Colon (tissue), 2 donors: ENCODE measurements around the gene UTS2B.

Experiments
- FAIRE-seq: peaks from 2 replicates; lab custom pipeline; 2012; peaks lifted over from hg19 to GRCh38; lab: Jason Lieb, UNC
- donor health status: control.
- donor health status: control.

UTS2B gene

DNA sequence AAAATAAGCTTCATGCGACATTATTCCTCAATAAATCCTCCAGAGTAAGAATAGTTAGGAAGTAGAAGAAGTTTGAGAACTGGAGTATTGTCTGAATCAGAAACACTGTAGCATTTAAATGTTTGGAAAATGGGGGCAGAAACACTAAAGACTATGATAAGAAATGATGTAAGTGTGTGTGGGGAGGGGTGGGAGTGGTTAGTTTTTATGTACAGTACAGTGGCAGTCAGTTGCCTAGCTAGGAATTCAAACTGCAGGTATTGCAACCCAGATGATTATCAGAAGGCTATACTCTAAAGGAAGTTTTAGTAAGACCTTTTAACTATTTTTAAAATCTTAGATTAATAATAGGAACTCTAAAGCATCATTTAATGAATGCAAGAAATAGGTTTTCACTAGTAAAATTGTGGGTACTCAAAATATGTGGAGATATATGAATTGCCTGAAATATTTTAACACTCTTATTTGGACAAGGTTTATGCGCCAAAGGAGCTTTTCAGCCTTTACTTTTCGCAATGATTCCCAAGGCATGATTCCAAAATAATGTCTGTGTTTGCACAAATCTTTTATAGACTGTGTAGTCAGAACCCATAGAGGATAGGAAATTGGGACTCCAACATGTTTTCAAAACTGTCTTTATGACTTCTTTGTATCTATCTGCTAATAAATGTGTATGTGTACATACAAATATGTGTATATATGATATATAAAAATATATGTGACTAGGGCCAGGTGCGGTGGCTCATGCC lies 9.1 kb downstream of the UTS2B start:
- FAIRE-seq: no peak

- no peak for FAIRE-seq
Observed at GRCh38 chr3:191320316-191320715, 10.0 kb downstream of the UTS2B start.

- FAIRE-seq: no peak
Observed at GRCh38 chr3:191316876-191317603, 13.3 kb downstream of the UTS2B start.

DNA sequence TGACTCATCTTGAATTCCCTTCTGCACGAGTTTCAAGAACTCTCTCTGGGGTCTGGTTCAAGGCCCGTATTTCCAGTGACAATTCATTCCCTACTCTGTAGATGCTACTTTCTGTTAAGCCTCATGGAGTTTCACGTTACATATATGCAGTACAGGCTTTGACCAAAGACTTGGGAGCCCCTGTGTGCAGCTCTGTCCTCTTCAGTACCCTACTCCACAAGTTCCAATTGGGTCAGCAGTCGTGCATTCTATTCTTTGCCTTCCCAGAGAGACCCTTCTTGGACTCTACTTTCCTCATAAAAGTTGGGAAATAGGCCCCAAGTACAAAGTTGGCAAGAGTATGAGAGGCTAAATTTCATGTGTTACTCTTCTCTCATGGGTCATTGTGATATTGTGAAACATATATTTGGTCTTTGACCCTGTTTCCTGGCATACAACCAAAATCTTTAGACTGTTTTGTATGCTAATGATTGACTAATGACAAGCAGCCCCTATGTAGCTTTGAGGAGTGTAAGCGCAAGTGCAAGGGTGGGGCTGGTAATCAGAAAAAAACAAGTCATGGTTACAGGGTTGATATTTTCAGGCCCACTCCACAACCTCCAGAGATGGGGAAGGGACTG lies 16.1 kb downstream of the UTS2B start:
- no peak for FAIRE-seq

DNA sequence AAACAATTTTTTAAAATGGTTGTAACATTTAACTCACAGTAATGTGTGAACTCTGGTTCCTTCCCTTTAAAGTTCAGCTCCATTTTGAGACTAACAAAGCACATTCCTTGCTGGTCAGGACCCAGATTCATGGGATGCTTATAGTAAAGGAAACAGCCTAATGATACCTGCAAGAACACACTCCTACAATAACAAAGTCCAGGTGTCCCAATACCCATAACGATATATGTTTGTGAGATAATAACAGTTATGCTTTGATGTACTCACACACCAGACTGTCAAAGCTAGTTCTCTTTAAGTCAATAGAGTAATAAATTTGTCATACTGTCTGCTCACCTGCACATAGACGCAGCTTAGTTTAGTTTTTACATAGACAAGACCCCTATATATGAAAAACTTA lies 17.0 kb downstream of the UTS2B start:
- FAIRE-seq: no peak

- no peak for FAIRE-seq
Observed at GRCh38 chr3:191307341-191307740, 23.0 kb downstream of the UTS2B start.

DNA sequence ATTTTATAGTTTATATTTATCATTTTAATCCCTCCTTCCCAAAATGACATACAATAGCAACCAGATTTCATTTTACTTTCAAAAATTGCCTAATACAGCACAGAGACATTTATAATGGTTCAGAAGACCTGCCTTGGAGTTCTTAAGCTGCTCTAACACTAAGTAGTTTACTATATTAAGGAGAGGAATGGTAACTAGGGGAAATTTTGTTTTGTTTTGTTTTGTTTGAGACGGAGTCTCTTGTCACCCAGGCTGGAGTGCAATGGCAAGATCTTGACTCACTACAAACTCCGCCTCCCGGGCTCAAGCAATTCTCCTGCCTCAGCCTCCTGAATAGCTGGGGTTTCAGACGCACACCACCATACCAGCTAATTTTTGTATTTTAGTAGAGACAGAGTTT lies 23.9 kb downstream of the UTS2B start:
- no peak for FAIRE-seq

GRCh38 chr3:191303596-191303995 lies 26.7 kb downstream of the UTS2B start:
- FAIRE-seq: no peak

GRCh38 chr3:191302451-191302850 lies 27.9 kb downstream of the UTS2B start:
- FAIRE-seq: no peak

DNA sequence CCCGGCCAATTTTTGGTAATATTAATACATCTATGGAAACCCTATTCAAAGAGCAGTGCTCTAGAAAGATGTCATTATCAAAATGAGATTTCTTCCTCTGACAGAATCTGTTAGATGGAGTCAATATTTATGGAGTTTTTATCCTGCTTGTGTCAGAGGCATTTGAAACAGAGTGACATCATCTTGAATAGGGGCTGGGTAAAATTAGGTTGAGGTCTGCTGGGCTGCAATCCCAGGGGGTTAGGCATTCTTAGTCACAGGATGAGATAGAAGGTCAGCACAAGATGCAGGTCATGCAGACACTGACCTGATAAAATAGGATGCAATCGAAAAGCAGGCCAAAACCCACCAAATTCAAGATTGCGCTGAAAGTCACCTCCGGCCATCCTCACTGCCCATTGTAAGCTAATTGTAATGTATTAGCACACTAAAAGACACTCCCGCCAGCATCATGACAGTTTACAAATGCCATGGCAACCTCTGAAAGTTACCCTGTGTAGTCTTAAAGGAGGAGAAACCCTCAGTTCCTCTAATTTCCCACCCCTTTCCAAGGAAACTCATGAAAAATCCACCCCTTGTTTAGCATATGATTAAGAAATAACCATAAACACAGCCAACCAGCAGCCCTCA lies 28.4 kb downstream of the UTS2B start:
- FAIRE-seq: no peak

DNA sequence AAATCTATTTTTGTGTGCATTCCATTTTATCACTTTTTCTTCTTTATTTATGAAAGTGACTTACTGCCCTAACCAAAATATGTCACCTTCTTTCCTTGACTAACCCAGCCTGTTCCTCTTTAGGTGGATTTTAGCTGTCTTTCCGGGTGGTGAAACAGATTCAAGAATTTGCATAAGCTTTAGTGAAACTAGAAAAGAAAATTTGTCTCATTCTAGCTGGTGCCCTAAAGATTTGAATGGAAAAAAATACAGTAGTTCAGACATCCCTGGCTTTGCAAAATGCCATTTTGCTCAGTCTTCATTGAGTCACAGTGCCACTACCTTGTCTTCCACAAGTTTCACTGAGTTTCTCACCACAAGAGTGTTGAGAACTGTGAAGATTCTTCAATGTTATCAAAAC lies 29.3 kb downstream of the UTS2B start:
- no peak for FAIRE-seq

GRCh38 chr3:191300422-191300821 lies 29.9 kb downstream of the UTS2B start:
- FAIRE-seq: no peak

- FAIRE-seq: no peak
Observed at GRCh38 chr3:191298846-191299245, 31.5 kb downstream of the UTS2B start.

DNA sequence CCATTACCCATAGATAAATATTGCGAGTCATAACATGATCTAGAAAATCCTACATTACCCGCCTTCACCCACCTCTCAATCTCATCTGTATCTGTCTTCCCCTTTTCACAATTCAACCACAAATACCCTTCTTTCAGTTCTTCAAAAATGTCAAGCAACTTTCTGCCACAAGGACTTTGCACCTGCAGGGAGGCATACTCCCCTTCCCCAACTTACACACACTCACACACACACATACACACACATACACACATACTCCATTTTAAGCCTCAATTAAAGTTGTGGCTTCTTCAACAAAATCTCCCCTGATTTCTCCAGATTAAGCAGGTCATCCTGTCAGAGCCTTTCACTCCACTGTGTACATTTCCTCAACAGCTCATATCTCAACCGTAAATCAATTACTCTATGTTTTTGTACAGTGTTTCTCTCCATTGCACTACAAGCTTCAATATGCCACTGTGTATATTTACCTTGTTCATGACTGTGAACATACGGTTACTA lies 34.2 kb downstream of the UTS2B start:
- FAIRE-seq: no peak

DNA sequence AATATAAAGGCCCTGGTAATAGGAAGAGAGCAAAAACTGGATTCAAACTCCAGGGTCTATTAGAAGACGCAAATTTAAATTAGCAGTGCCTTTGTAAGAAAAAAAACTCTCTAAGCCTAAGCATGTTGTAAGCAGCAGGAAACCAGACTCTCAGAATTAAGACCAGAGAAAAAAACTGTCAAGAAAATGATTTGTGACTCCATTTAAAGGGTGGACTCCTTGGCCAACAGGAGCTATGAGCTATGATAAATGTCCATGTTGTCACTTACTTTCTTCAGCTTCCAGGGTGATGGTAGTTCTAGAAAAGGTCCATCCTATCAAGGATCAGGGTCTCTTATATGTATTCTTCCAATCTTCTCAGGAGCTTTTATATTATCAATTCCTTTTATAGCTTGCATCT lies 36.0 kb downstream of the UTS2B start:
- no peak for FAIRE-seq

GRCh38 chr3:191292243-191293015 lies 37.9 kb downstream of the UTS2B start:
- no peak for FAIRE-seq

GRCh38 chr3:191290311-191291025 lies 39.9 kb downstream of the UTS2B start:
- FAIRE-seq: no peak

GRCh38 chr3:191283400-191283799 lies 46.9 kb downstream of the UTS2B start:
- FAIRE-seq: no peak

DNA sequence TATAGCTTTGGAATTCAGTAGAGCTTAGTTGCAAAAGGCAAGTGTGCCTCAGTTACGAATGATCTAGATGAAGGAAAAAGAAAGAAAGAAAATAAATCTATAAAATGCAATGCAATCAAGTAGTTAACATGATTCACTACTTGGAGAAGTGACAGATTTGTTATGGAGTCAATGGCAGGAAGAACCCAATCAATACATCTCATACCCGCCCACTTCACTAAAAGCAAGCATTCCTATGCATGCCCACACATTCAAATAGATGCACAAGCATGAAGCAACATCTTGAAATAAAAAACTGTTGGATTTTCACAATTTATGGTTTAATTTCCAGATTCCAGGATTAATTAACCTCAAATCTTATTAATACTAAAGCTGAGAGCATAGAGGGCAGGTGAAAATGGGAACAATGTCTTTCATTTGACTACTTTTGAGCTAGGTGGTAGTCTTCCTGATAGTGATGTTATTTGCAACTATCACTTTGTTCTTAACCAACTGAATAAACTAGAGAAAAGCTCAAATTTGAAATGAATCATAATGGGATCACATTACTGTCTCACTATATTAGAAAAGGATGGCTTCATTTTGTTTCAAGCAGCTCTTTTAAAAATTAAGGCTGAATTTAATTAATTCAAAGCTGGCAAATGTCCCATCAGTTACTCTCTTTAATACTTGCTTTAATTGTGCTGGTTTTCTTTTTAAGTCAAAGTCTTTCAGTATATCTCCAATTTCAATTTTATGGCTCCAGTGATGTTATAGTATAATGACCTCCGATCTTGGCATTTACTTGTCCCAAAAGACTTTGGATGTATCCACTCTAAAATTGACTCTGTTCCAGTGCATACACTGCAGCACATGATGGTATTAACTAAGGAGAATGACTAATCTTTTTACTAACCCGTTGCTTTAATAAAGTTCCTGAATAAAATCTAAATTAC lies 47.8 kb downstream of the UTS2B start:
- FAIRE-seq: no peak

DNA sequence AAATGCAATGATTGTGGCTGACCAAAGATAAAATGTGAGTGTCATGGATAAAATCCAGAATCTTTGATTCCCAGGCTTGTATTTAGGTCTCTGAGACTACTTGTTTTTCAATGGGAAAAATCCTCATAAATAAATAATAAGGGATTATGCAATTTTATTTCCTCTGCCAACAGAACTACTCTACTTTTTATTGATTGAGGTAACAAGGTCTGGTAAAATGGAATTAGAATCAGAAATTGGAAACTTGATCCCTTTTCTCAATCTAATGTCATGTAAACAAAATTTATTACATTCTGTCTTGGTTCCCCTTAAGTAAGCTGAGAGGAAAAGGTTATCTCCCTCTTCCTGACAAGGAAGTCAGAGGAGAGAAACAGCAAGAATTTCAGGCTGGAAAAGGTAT lies 49.4 kb downstream of the UTS2B start:
- no peak for FAIRE-seq
